Mammary epithelial cell (primary cell): Measurements from ENCODE around the gene NPHP4.

ENCODE experiments used
- CTCF ChIP-seq, 2 donors: IDR thresholded peaks in 1 of 2; conservative IDR thresholded peaks in 1 of 2; 2 replicates each; pipeline ENCODE4 v1.5.1; 2011 to 2012; ENCODE audit warnings: inconsistent platforms in 2 of 2, low read length in 2 of 2, mild to moderate bottlenecking in 2 of 2, control low read depth in 1 of 2, low read depth in 1 of 2; ENCODE audit not compliant: insufficient read depth in 1 of 2; ENCODE audit errors: extremely low read depth in 1 of 2
- EZH2 ChIP-seq: IDR thresholded peaks from 2 replicates; pipeline ENCODE4 v1.6.1; 2012; ENCODE audit warnings: low read length, inconsistent platforms, borderline replicate concordance

GRCh38 chr1:5829414-5829813 lies 162.8 kb downstream of the NPHP4 start:
- TF ChIP-seq CTCF (conservative IDR thresholded peaks at IDR 0.05 in 1 of 2, IDR thresholded peaks at IDR 0.05 in 1 of 2; ENCODE audit: extremely low read depth in 1 of 2, insufficient read depth in 1 of 2, low read depth in 1 of 2, low read length in 2 of 2) (no peak), EZH2 (no peak)
